ENCODE results near the gene KCNK3. TPM values are rescaled to one million over a fixed set of nuclear protein-coding genes. Genes with fewer than 3 reads are reported as not detected.

Gene KCNK3
- total and polyA plus RNA-seq, 9 donors = 0.76 to 78.2 (median 2.1) TPM

- Histone ChIP-seq H3K36me3 (no peaks in the 10 kb centered on the region), H3K9me3 (no peaks in the 10 kb centered on the region), H3K27ac (no peak overlapping the region), H3K4me1 (ENCODE audit: insufficient read depth) (peaks cover 6% of the 10 kb centered on the region), H3K4me3 (no peak overlapping the region), H3K27me3 (no peaks in the 10 kb centered on the region)
- TF ChIP-seq CTCF (IDR thresholded peaks at IDR 0.05) = no peak
- TF ChIP-seq EP300 (IDR thresholded peaks at IDR 0.05) = no peak
- TF ChIP-seq POLR2A (IDR thresholded peaks at IDR 0.05) = no peak
- intact Hi-C loops (cut with DNase I) = no loop called here
- WGBS, 3 donors = 39 to 55% (median 44%) methylated on average over 7 of the region's 7 CpGs
- DNase-seq = no peak
Measured at GRCh38 chr2:26694001-26694400, 1.5 kb downstream of the KCNK3 start.

GRCh38 chr2:26696351-26696816 is 3.9 kb downstream of the KCNK3 start:
- Histone ChIP-seq H3K9me3 (no peaks in the 10 kb centered on the region), H3K4me1 (ENCODE audit: insufficient read depth) (peaks cover 6% of the 10 kb centered on the region), H3K27me3 (no peaks in the 10 kb centered on the region), H3K36me3 (no peaks in the 10 kb centered on the region), H3K4me3 (no peak overlapping the region), H3K27ac (no peak overlapping the region)
- DNase-seq = no peak
- intact Hi-C loops (cut with DNase I) = no loop called here
- WGBS, 3 donors = 50 to 61% (median 54%) methylated on average over 3 of the region's 3 CpGs
- TF ChIP-seq CTCF (IDR thresholded peaks at IDR 0.05) (no peak), EP300 (IDR thresholded peaks at IDR 0.05) (no peak), POLR2A (IDR thresholded peaks at IDR 0.05) (no peak)

GRCh38 chr2:26697425-26697824 is 4.9 kb downstream of the KCNK3 start:
- no peak for DNase-seq
- intact Hi-C loops (cut with DNase I) = no loop called here
- no peaks in the 10 kb centered on the region for H3K9me3 ChIP-seq
- H3K27me3 ChIP-seq = no peaks in the 10 kb centered on the region
- H3K36me3 ChIP-seq = no peaks in the 10 kb centered on the region
- no peak for TF ChIP-seq POLR2A (IDR thresholded peaks at IDR 0.05)
- no peak for TF ChIP-seq EP300 (IDR thresholded peaks at IDR 0.05)
- no peak for TF ChIP-seq CTCF (IDR thresholded peaks at IDR 0.05)
- peaks cover 6% of the 10 kb centered on the region for H3K4me1 ChIP-seq (ENCODE audit: insufficient read depth)
- H3K4me3 ChIP-seq = no peak overlapping the region
- WGBS, 3 donors = 85 to 94% (median 86%) methylated on average over 9 to 10 of the region's 10 CpGs
- H3K27ac ChIP-seq = no peak overlapping the region

GRCh38 chr2:26699295-26699694 is 6.8 kb downstream of the KCNK3 start:
- H3K27me3 ChIP-seq = no peaks in the 10 kb centered on the region

More at GRCh38 chr2:26699295-26699694, 6.8 kb downstream of the KCNK3 start:
- WGBS, 3 donors = 55 to 62% (median 60%) methylated on average over 6 of the region's 6 CpGs
- Histone ChIP-seq H3K9me3 (no peaks in the 10 kb centered on the region), H3K27ac (no peak overlapping the region), H3K36me3 (no peaks in the 10 kb centered on the region), H3K4me1 (ENCODE audit: insufficient read depth) (no peaks in the 10 kb centered on the region), H3K4me3 (no peak overlapping the region)
- intact Hi-C loops (cut with DNase I) = no loop called here
- TF ChIP-seq POLR2A (IDR thresholded peaks at IDR 0.05) = no peak
- no peak for TF ChIP-seq CTCF (IDR thresholded peaks at IDR 0.05)
- TF ChIP-seq EP300 (IDR thresholded peaks at IDR 0.05) = no peak
- DNase-seq = no peak

All from ovary (tissue), 9 donors.